Keratinocyte (primary cell): ENCODE data around the gene FAM153A. TPM values are rescaled to one million over a fixed set of nuclear protein-coding genes. Genes with fewer than 3 reads are reported as not detected.
"Not testable (repeated sequence)": the region's sequence is repeated elsewhere in the genome, so short reads cannot be mapped to it uniquely, and the experiment has no call there.

Source experiments
- DNase-seq: peaks from one replicate; pipeline ENCODE4 v3.0.0-alpha.2; 2011; ENCODE audit warnings: low read depth, missing footprints, low spot score
- FAIRE-seq: peaks from 2 replicates; lab custom pipeline; 2011; peaks lifted over from hg19 to GRCh38; lab: Jason Lieb, UNC
- H2AFZ ChIP-seq: 2 replicates; pipeline ENCODE4 v1.6.0; 2012; ENCODE audit warnings: low read length, control low read depth, inconsistent platforms; ENCODE audit not compliant: control insufficient read depth
- H3K27ac ChIP-seq: 2 replicates; pipeline ENCODE4 v1.5.1; 2011; ENCODE audit warnings: low read length; ENCODE audit not compliant: control insufficient read depth, insufficient read depth
- H3K27me3 ChIP-seq: 3 replicates; pipeline ENCODE4 v1.6.0; 2011; ENCODE audit warnings: low read length; ENCODE audit not compliant: control insufficient read depth, insufficient read depth; ENCODE audit errors: extremely low read depth
- H3K36me3 ChIP-seq, 2 experiments: 2 replicates in 1 of 2; 3 replicates in 1 of 2; pipeline ENCODE4 v1.5.1; 2011; ENCODE audit warnings: low read length in 2 of 2, mild to moderate bottlenecking in 1 of 2; ENCODE audit not compliant: control insufficient read depth in 2 of 2, insufficient read depth in 2 of 2; ENCODE audit errors: extremely low read depth in 1 of 2
- H3K4me1 ChIP-seq: 3 replicates; pipeline ENCODE4 v1.5.1; 2011; ENCODE audit warnings: low read length; ENCODE audit not compliant: control insufficient read depth, insufficient read depth; ENCODE audit errors: extremely low read depth
- H3K4me2 ChIP-seq: 3 replicates; pipeline ENCODE4 v1.6.0; 2011; ENCODE audit warnings: low read depth, low read length; ENCODE audit not compliant: control insufficient read depth, insufficient read depth; ENCODE audit errors: extremely low read depth
- H3K4me3 ChIP-seq, 3 experiments: fragments of 200-600 bp in 1 of 3; sonication (generic) in 1 of 3; 2 replicates in 2 of 3; 3 replicates in 1 of 3; pipeline ENCODE4 v1.5.1; 2011 to 2016; ENCODE audit warnings: low read length in 3 of 3, mild to moderate bottlenecking in 3 of 3, control low read depth in 2 of 3, inconsistent platforms in 1 of 3, low read depth in 1 of 3, mixed read lengths in 1 of 3, mixed run types in 1 of 3, moderate library complexity in 1 of 3; ENCODE audit not compliant: control insufficient read depth in 2 of 3, insufficient read depth in 2 of 3; ENCODE audit errors: extremely low read depth in 1 of 3
- H3K79me2 ChIP-seq: 2 replicates; pipeline ENCODE4 v1.6.0; 2012; ENCODE audit warnings: low read length; ENCODE audit not compliant: control insufficient read depth, insufficient read depth
- H3K9ac ChIP-seq: 3 replicates; pipeline ENCODE4 v1.6.0; 2011; ENCODE audit warnings: low read length; ENCODE audit not compliant: control insufficient read depth, insufficient read depth; ENCODE audit errors: extremely low read depth
- H3K9me1 ChIP-seq: 3 replicates; pipeline ENCODE4 v1.6.0; 2011; ENCODE audit warnings: low read length; ENCODE audit not compliant: control insufficient read depth, insufficient read depth; ENCODE audit errors: extremely low read depth
- H3K9me3 ChIP-seq: 2 replicates; pipeline ENCODE4 v1.5.1; 2012; ENCODE audit warnings: low read depth, low read length; ENCODE audit not compliant: control insufficient read depth
- H4K20me1 ChIP-seq: 3 replicates; pipeline ENCODE4 v1.6.0; 2011; ENCODE audit warnings: low read length; ENCODE audit not compliant: control insufficient read depth, insufficient read depth; ENCODE audit errors: extremely low read depth
- dilution Hi-C: fragments of 300-500 bp; cut with MboI; formaldehyde crosslinking; loops from one replicate; pipeline ENCODE4 v1.7.0; 2020; ENCODE audit warnings: low sequenced_read_pairs; ENCODE audit not compliant: extremely low pct_ligation_motif_present
- polyA plus RNA-seq, 5 experiments: library from polyadenylated mRNA; depleted of rRNA in 3 of 5; stranded (reverse) in 3 of 5; stranded (forward) in 1 of 5; unstranded in 1 of 5; fragments of >200 nt; gene quantifications; 1 replicate in 1 of 5; 2 replicates in 3 of 5; 3 replicates in 1 of 5; pipeline versions ENCODE4 v1.2.1 to v1.2.3, GENCODE V29; 2011 to 2012; ENCODE audit warnings: missing spikeins in 2 of 5, low read depth in 1 of 5, low replicate concordance in 1 of 5

Gene FAM153A
- polyA plus RNA-seq, 1 donor (not counting 4 experiments of a cell fraction or from before 2014, with no cell fraction given), result 0.01 TPM

GRCh38 chr5:177760954-177761353, 21.7 kb downstream of the FAM153A start:
- H3K27me3 ChIP-seq, dilution Hi-C loops, H3K4me1 ChIP-seq, H3K9me3 ChIP-seq, DNase-seq, H3K9me1 ChIP-seq, H3K4me2 ChIP-seq, H3K9ac ChIP-seq, FAIRE-seq, H3K27ac ChIP-seq, H3K4me3 ChIP-seq, H2AFZ ChIP-seq, H4K20me1 ChIP-seq, H3K79me2 ChIP-seq, H3K36me3 ChIP-seq: not testable (repeated sequence)

- H3K27me3 ChIP-seq, H3K4me2 ChIP-seq, H3K9me1 ChIP-seq, H3K4me1 ChIP-seq, H3K9ac ChIP-seq, H4K20me1 ChIP-seq, H3K27ac ChIP-seq, H3K36me3 ChIP-seq, dilution Hi-C loops, H3K4me3 ChIP-seq, FAIRE-seq, DNase-seq, H3K79me2 ChIP-seq, H3K9me3 ChIP-seq, H2AFZ ChIP-seq: not testable (repeated sequence)
Measured at GRCh38 chr5:177747354-177747753, 35.3 kb downstream of the FAM153A start.

DNA sequence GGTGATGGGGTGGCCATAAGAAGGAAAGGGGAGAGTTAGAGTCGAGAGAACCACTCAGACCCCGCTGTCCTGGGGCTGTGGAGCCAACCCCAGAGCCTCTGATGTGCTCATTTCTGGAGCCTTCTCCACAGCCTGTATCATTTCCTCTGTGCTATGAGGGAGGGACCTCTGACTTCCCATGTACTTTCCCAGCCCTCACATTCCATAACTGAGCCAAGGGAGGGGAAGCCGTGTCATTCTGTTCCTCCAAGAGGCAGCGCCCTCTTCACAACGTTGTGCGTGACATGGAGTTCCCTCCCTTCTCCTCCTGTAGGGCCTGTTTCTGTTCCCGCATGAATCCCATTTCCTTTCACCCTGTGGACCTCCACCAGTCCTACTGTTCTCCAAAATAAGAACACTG, 57.8 kb downstream of the FAM153A start:
- H3K27ac ChIP-seq, H3K36me3 ChIP-seq, H3K4me2 ChIP-seq, FAIRE-seq, H3K9me3 ChIP-seq, dilution Hi-C loops, H3K27me3 ChIP-seq, H3K9me1 ChIP-seq, H3K79me2 ChIP-seq, H3K9ac ChIP-seq, DNase-seq, H3K4me3 ChIP-seq, H4K20me1 ChIP-seq, H2AFZ ChIP-seq, H3K4me1 ChIP-seq: not testable (repeated sequence)

DNA sequence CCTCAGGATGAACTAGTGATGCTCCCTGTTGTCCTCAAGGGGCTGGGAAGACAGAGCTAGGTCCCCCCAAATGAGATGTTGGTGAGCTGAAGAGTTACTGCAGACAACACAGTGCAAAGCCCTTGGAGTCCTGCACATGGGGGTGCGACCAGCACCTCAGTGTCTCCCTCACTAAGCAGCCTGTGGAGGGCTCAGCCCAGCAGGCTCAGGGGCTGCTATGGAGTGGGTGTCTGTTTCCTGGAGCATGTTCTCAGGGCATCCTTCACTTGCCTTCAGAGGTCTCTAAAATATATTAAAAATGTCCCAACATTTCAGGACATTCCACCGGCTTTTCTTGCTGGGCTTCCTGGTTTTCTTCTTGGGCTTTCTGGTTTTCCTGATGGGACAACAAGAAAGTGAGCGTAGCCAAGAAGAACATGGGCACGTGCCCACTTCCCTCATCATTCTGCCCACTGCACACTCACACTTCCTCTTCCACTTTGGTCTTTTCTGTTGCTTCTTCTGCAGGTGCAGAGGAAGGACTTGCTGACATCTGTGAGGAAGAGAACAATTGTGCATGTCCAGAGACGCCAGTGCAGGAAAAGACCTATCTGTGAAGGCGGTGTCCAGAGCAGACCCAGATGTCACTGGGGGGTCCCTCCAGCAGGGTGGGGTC, 58.7 kb downstream of the FAM153A start:
- H3K9ac ChIP-seq, H3K27me3 ChIP-seq, H3K79me2 ChIP-seq, H3K4me2 ChIP-seq, H3K4me1 ChIP-seq, DNase-seq, H3K4me3 ChIP-seq, H3K9me3 ChIP-seq, H4K20me1 ChIP-seq, FAIRE-seq, H3K27ac ChIP-seq, H3K9me1 ChIP-seq, H2AFZ ChIP-seq, dilution Hi-C loops, H3K36me3 ChIP-seq: not testable (repeated sequence)

GRCh38 chr5:177722829-177723228, 59.9 kb downstream of the FAM153A start:
- H3K27me3 ChIP-seq, H3K9me1 ChIP-seq, H3K27ac ChIP-seq, H3K36me3 ChIP-seq, dilution Hi-C loops, H4K20me1 ChIP-seq, DNase-seq, FAIRE-seq, H3K4me3 ChIP-seq, H3K79me2 ChIP-seq, H3K9ac ChIP-seq, H3K9me3 ChIP-seq, H2AFZ ChIP-seq, H3K4me2 ChIP-seq, H3K4me1 ChIP-seq: not testable (repeated sequence)
